Loucy (cell line): ENCODE results near the gene SOWAHA.

Experiments
- H2AFZ ChIP-seq: fragments of 200-600 bp; sonication (generic); 2 replicates; pipeline ENCODE4 v1.6.0; 2016; ENCODE audit warnings: antibody characterized with exemption, mild to moderate bottlenecking, low read length, moderate library complexity
- H3F3A ChIP-seq: fragments of 200-600 bp; 2 replicates; pipeline ENCODE4 v1.6.0; 2016; ENCODE audit warnings: antibody characterized with exemption, low read depth, mild to moderate bottlenecking
- H3K27me3 ChIP-seq: fragments of 200-600 bp; sonication (generic); 2 replicates; pipeline ENCODE4 v1.6.1; 2014; ENCODE audit warnings: low read length, mild to moderate bottlenecking; ENCODE audit not compliant: insufficient read depth, poor library complexity, severe bottlenecking
- H3K36me3 ChIP-seq: fragments of 200-600 bp; sonication (generic); 2 replicates; pipeline ENCODE4 v1.6.1; 2016; ENCODE audit warnings: low read length; ENCODE audit not compliant: insufficient read depth
- H3K4me1 ChIP-seq: fragments of 200-600 bp; sonication (generic); 2 replicates; pipeline ENCODE4 v1.5.1; 2014; ENCODE audit warnings: low read length, mild to moderate bottlenecking; ENCODE audit not compliant: insufficient read depth, poor library complexity, severe bottlenecking
- H3K4me2 ChIP-seq: fragments of 200-600 bp; sonication (generic); 2 replicates; pipeline ENCODE4 v1.6.0; 2014; ENCODE audit warnings: antibody characterized with exemption, low read length, low read depth, mild to moderate bottlenecking; ENCODE audit not compliant: poor library complexity, severe bottlenecking
- H3K4me3 ChIP-seq: fragments of 200-600 bp; sonication (generic); 2 replicates; pipeline ENCODE4 v1.5.1; 2014; ENCODE audit warnings: low read length, mild to moderate bottlenecking, mixed read lengths; ENCODE audit not compliant: poor library complexity, severe bottlenecking
- H3K79me2 ChIP-seq: fragments of 200-600 bp; sonication (generic); 2 replicates; pipeline ENCODE4 v1.6.1; 2014; ENCODE audit warnings: low read length; ENCODE audit not compliant: insufficient read depth
- H3K9ac ChIP-seq: fragments of 200-600 bp; sonication (generic); 2 replicates; pipeline ENCODE4 v1.6.0; 2014; ENCODE audit warnings: mild to moderate bottlenecking, low read depth, low read length, moderate library complexity; ENCODE audit not compliant: poor library complexity, severe bottlenecking
- H3K9me2 ChIP-seq: fragments of 200-600 bp; sonication (generic); replicated peaks from 2 replicates; pipeline ENCODE4 v1.6.1; 2016; ENCODE audit warnings: low read depth, low read length, mixed read lengths
- H3K9me3 ChIP-seq: fragments of 200-600 bp; sonication (generic); 2 replicates; pipeline ENCODE4 v1.6.1; 2014; ENCODE audit warnings: mild to moderate bottlenecking, antibody characterized with exemption, low read length, low read depth; ENCODE audit not compliant: insufficient read depth
- H4K20me1 ChIP-seq: fragments of 200-600 bp; sonication (generic); 2 replicates; pipeline ENCODE4 v1.6.0; 2014; ENCODE audit warnings: antibody characterized with exemption, low read length, mild to moderate bottlenecking; ENCODE audit not compliant: insufficient read depth, poor library complexity, severe bottlenecking
- CTCF ChIP-seq: fragments of 200-600 bp; sonication (generic); conservative IDR thresholded peaks from 2 replicates; pipeline ENCODE4 v1.5.1; 2014; ENCODE audit warnings: mild to moderate bottlenecking, antibody characterized with exemption, low read length
- EZH2phosphoT487 ChIP-seq: fragments of 200-600 bp; IDR thresholded peaks from 2 replicates; pipeline ENCODE4 v1.6.1; 2018; ENCODE audit warnings: antibody characterized with exemption, mild to moderate bottlenecking, moderate library complexity, borderline replicate concordance

SOWAHA gene

GRCh38 chr5:132812781-132813598, at the start of gene SOWAHA:
Gene SOWAHA, plus strand, starts transcription at chr5:132813302. Its CDS starts 320 bp downstream, at chr5:132813622.
- no peak within 1 kb of the TSS for H2AFZ ChIP-seq
- H3K36me3 ChIP-seq: no peaks in the 10 kb centered on the region
- no peaks in the 10 kb centered on the region for H4K20me1 ChIP-seq
- TF ChIP-seq CTCF (no peak), EZH2phosphoT487 (no peak)
- H3K27me3 ChIP-seq: no peaks in the 10 kb centered on the region
- no peaks in the 10 kb centered on the region for H3F3A ChIP-seq
- no peak within 1 kb of the TSS for H3K4me3 ChIP-seq
- H3K4me1 ChIP-seq: no peaks in the 10 kb centered on the region
- no peaks in the 10 kb centered on the region for H3K9me3 ChIP-seq
- no peaks in the 10 kb centered on the region for H3K9me2 ChIP-seq
- H3K4me2 ChIP-seq: no peak within 1 kb of the TSS
- H3K79me2 ChIP-seq: no peaks in the 10 kb centered on the region
- H3K9ac ChIP-seq: no peak within 1 kb of the TSS

- no peaks in the 10 kb centered on the region; the same call in 1 of the 2 replicates for H3K36me3 ChIP-seq
- no peaks in the 10 kb centered on the region for H3K4me1 ChIP-seq
- no peak overlapping the region for H3K4me3 ChIP-seq
- H3F3A ChIP-seq: no peaks in the 10 kb centered on the region
- H4K20me1 ChIP-seq: no peaks in the 10 kb centered on the region
- H2AFZ ChIP-seq: no peak overlapping the region
- no peaks in the 10 kb centered on the region for H3K9me3 ChIP-seq
- no peaks in the 10 kb centered on the region for H3K79me2 ChIP-seq
- H3K9me2 ChIP-seq: no peaks in the 10 kb centered on the region
- H3K4me2 ChIP-seq: no peak overlapping the region
- no peak for TF ChIP-seq CTCF
- TF ChIP-seq EZH2phosphoT487: no peak
- H3K9ac ChIP-seq: no peak overlapping the region
- H3K27me3 ChIP-seq: no peaks in the 10 kb centered on the region
Observed at GRCh38 chr5:132764051-132764450, 49.1 kb upstream of the SOWAHA start.

GRCh38 chr5:132764671-132765238, 48.3 kb upstream of the SOWAHA start:
- Histone ChIP-seq H4K20me1 (no peaks in the 10 kb centered on the region), H3F3A (no peaks in the 10 kb centered on the region), H3K9ac (no peak overlapping the region), H3K79me2 (no peaks in the 10 kb centered on the region), H3K4me3 (no peak overlapping the region), H3K27me3 (no peaks in the 10 kb centered on the region), H2AFZ (no peak overlapping the region), H3K9me2 (no peaks in the 10 kb centered on the region), H3K4me2 (no peak overlapping the region), H3K9me3 (no peaks in the 10 kb centered on the region), H3K4me1 (no peaks in the 10 kb centered on the region), H3K36me3 (no peaks in the 10 kb centered on the region)
- TF ChIP-seq EZH2phosphoT487 (no peak), CTCF (no peak)
